CD4-positive, CD25-positive, alpha-beta regulatory T cell (primary cell): Measurements from ENCODE around the gene COX7B2. TPM values are rescaled to one million over a fixed set of nuclear protein-coding genes. Genes with fewer than 3 reads are reported as not detected.

ENCODE experiments used
- ATAC-seq, 2 donors: fragments of 150-1000 bp; cut with Tn5 transposase; one replicate each; pipeline ENCODE4 v1.10.0; 2021; ENCODE audit warnings: low read depth in 2 of 2, moderate number of reproducible peaks in 2 of 2, moderate library complexity in 1 of 2
- DNase-seq, 3 donors: peaks; one replicate each; pipeline versions ENCODE4 v3.0.0 to v3.0.0-alpha.2; 2012 to 2022; ENCODE audit warnings: mixed read lengths in 1 of 3
- H3K27ac ChIP-seq: one replicate; pipeline ENCODE4 v1.7.0; 2013; ENCODE audit warnings: mild to moderate bottlenecking, low read length; ENCODE audit not compliant: insufficient read depth, poor library complexity, severe bottlenecking
- H3K27me3 ChIP-seq: one replicate; pipeline ENCODE4 v1.7.0; 2013; ENCODE audit warnings: low read length; ENCODE audit not compliant: control insufficient read depth, insufficient read depth
- H3K36me3 ChIP-seq: one replicate; pipeline ENCODE4 v1.7.0; 2013; ENCODE audit warnings: mild to moderate bottlenecking, low read length, moderate library complexity; ENCODE audit not compliant: control insufficient read depth, insufficient read depth
- H3K4me1 ChIP-seq: 2 replicates; pipeline ENCODE4 v1.7.0; 2013; ENCODE audit warnings: mild to moderate bottlenecking, low read length; ENCODE audit not compliant: insufficient read depth, control insufficient read depth, poor library complexity, severe bottlenecking
- H3K4me3 ChIP-seq: one replicate; pipeline ENCODE4 v1.7.0; 2013; ENCODE audit warnings: low read depth, mild to moderate bottlenecking, low read length, moderate library complexity
- H3K9me3 ChIP-seq, 2 experiments: 1 replicate in 1 of 2; 2 replicates in 1 of 2; pipeline ENCODE4 v1.7.0; 2013; ENCODE audit warnings: low read length in 2 of 2, mild to moderate bottlenecking in 1 of 2, moderate library complexity in 1 of 2; ENCODE audit not compliant: control insufficient read depth in 2 of 2
- H3K27ac Mint-ChIP-seq, 3 donors: one replicate each; pipeline ENCODE4 v1.8.0; 2020 to 2022; ENCODE audit warnings: mild to moderate bottlenecking in 3 of 3, mixed read lengths in 3 of 3, moderate library complexity in 2 of 3
- H3K27me3 Mint-ChIP-seq: one replicate; pipeline ENCODE4 v1.8.0; 2022; ENCODE audit warnings: mild to moderate bottlenecking, mixed read lengths
- H3K36me3 Mint-ChIP-seq: one replicate; pipeline ENCODE4 v1.8.0; 2020; ENCODE audit warnings: mixed read lengths
- H3K4me1 Mint-ChIP-seq, 4 donors: one replicate each; pipeline ENCODE4 v1.8.0; 2020 to 2022; ENCODE audit warnings: mixed read lengths in 4 of 4, mild to moderate bottlenecking in 1 of 4
- H3K4me3 Mint-ChIP-seq, 4 donors: one replicate each; pipeline ENCODE4 v1.8.0; 2020 to 2022; ENCODE audit warnings: mild to moderate bottlenecking in 4 of 4, mixed read lengths in 4 of 4, moderate library complexity in 3 of 4
- H3K9me3 Mint-ChIP-seq, 7 donors: one replicate each; pipeline ENCODE4 v1.8.0; 2020 to 2022; ENCODE audit warnings: mixed read lengths in 7 of 7, mild to moderate bottlenecking in 3 of 7, moderate library complexity in 2 of 7
- polyA plus RNA-seq, 4 donors: library from polyadenylated mRNA; unstranded; fragments of 300-500 nt; fragmentation: Illumina TruSeq; gene quantifications; one replicate each; pipeline ENCODE4 v1.2.3, GENCODE V29; 2021
- total RNA-seq: library from RNA; stranded (reverse); gene quantifications from one replicate; pipeline ENCODE4 v1.2.3, GENCODE V29; 2022

Gene COX7B2
- total and polyA plus RNA-seq, 5 donors from 2014 or later: not detected

DNA sequence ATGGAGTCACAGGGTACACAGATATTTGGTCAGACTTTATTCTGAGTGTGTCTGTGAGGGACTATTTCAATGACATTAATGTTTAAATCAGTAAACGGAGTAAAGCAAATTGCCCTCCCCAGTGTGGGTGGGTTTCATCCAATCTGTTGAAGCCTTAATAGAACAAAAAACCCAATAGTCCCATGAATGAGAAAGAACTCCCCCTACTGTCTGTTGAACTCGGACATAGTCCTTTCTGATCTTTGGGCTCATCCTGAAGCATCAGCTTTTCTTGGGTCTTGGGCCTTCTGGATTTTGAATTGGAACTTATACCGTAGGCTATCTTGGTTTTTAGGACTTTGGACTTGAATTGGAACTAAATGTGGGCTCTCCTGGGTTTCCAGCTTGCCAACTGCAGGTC is 193.6 kb downstream of the COX7B2 start:
- H3K4me3 ChIP-seq: no peak overlapping the region
- no peak overlapping the region for H3K27ac ChIP-seq
- no peak for ATAC-seq
- Mint-ChIP-seq H3K9me3 (peaks cover 0 to 6% (median 3%) of the 10 kb centered on the region in 7 donors), H3K27ac (no peak overlapping the region), H3K36me3 (no peaks in the 10 kb centered on the region), H3K4me3 (no peak overlapping the region), H3K4me1 (no peaks in the 10 kb centered on the region), H3K27me3 (no peaks in the 10 kb centered on the region)
- no peaks in the 10 kb centered on the region for H3K27me3 ChIP-seq
- H3K4me1 ChIP-seq: no peaks in the 10 kb centered on the region
- no peaks in the 10 kb centered on the region for H3K9me3 ChIP-seq
- H3K36me3 ChIP-seq: no peaks in the 10 kb centered on the region
- no peak for DNase-seq

DNA sequence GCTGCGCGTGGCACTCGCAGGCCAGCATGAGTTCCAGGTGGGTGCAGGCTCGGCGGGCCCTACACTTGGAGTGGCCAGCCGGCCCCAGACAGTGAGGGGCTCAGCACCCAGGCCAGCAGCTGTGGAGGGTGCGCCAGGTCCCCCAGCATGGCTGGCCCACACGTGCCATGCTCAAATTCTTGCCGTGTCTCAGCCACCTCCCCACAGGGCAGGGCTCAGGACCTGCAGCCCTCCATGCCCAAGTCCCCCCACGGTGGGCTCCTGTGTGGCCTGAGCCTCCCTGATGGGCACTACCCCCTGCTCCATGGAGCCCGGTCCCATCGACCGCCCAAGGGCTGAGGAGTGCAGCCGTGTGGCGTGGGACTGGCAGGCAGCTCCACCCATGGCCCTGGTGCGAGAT is 210.2 kb downstream of the COX7B2 start:
- ATAC-seq (no peak), DNase-seq (no peak)
- Histone ChIP-seq H3K4me1 (no peaks in the 10 kb centered on the region), H3K36me3 (no peaks in the 10 kb centered on the region), H3K27me3 (no peaks in the 10 kb centered on the region), H3K9me3 (peaks cover 0 to 2% of the 10 kb centered on the region in 2 experiments), H3K27ac (no peak overlapping the region), H3K4me3 (no peak overlapping the region)
- H3K27me3 Mint-ChIP-seq: no peaks in the 10 kb centered on the region
- H3K9me3 Mint-ChIP-seq: peaks cover 0 to 12% (median 6%) of the 10 kb centered on the region in 7 donors
- no peak overlapping the region for H3K4me3 Mint-ChIP-seq
- H3K36me3 Mint-ChIP-seq: no peaks in the 10 kb centered on the region
- H3K27ac Mint-ChIP-seq: no peak overlapping the region
- H3K4me1 Mint-ChIP-seq: no peaks in the 10 kb centered on the region

Other genes with a start within 250 kb of the COX7B2 start
- gene GABRA4, start 84.3 kb upstream of the COX7B2 start, total RNA-seq: not detected
- not detected for gene GABRA4, start 84.3 kb upstream of the COX7B2 start, polyA plus RNA-seq
- not detected for gene GABRB1, start 122.3 kb upstream of the COX7B2 start, total RNA-seq
- gene GABRB1, start 122.3 kb upstream of the COX7B2 start, polyA plus RNA-seq: not detected